ENCODE results near the gene BHLHA9.

DNA sequence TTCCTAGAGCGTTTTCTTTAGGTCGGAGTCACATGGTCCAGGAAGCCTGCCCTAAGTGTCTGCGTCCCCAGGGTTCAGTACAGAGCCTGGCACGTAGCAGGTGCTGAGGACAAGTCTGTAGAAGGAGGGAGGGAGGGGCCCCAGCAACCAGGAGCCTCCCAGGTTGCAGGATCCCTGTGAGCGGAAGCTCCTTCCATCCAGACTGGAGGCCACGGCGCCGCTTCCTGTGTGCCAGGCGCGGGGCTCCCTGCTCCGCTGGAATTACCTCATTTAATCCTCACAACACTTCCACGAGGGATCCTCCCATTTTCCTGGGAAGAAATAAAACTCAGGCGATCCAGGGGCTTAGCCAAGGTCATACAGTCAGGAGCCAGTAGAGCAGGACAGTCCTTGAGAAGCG, 31.3 kb downstream of the BHLHA9 start:
- TF ChIP-seq, protein P1, sequence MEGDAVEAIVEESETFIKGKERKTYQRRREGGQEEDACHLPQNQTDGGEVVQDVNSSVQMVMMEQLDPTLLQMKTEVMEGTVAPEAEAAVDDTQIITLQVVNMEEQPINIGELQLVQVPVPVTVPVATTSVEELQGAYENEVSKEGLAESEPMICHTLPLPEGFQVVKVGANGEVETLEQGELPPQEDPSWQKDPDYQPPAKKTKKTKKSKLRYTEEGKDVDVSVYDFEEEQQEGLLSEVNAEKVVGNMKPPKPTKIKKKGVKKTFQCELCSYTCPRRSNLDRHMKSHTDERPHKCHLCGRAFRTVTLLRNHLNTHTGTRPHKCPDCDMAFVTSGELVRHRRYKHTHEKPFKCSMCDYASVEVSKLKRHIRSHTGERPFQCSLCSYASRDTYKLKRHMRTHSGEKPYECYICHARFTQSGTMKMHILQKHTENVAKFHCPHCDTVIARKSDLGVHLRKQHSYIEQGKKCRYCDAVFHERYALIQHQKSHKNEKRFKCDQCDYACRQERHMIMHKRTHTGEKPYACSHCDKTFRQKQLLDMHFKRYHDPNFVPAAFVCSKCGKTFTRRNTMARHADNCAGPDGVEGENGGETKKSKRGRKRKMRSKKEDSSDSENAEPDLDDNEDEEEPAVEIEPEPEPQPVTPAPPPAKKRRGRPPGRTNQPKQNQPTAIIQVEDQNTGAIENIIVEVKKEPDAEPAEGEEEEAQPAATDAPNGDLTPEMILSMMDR (IDR thresholded peaks at IDR 0.05): no peak
- no peak for TF ChIP-seq POLR2A (IDR thresholded peaks at IDR 0.05)
